GM12892 (cell line): ENCODE measurements around the gene ITM2A.

Experiments used
- DNase-seq: peaks from one replicate; pipeline ENCODE4 v3.0.0; 2011; ENCODE audit not compliant: insufficient read length
- FAIRE-seq: peaks from 2 replicates; lab custom pipeline; 2011; peaks lifted over from hg19 to GRCh38; lab: Jason Lieb, UNC
- POLR2A ChIP-seq: IDR thresholded peaks from 2 replicates; pipeline ENCODE4 v1.6.1; 2011; ENCODE audit warnings: low read depth, low read length, control low read depth
- POLR2AphosphoS5 ChIP-seq: IDR thresholded peaks from 2 replicates; pipeline ENCODE4 v1.6.1; 2011; ENCODE audit warnings: low read depth, low read length, control low read depth
- TAF1 ChIP-seq: IDR thresholded peaks from 2 replicates; pipeline ENCODE4 v1.6.1; 2011; ENCODE audit warnings: low read depth, mild to moderate bottlenecking, control low read depth, low read length, borderline replicate concordance

Gene ITM2A

DNA sequence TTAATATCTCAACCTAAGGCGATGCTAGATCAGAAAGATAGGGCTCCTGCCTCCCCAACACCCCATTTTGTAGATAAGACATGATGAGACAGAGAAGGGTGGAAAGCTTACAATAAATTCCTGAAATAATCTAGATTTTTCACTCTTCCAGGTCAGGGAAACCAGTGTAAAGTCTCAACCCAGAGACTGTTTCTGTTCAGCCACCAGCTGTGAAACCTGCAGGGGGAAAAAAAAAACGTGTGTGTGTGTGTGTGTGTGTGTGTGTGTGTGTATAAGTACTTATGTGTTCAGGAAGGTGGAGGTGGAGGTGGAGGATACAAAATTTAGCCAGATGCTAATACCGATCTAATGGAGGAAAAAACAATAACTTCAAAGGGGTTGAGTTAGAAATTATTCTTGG, 773 bp upstream of the ITM2A start:
- FAIRE-seq (no peak), DNase-seq (no peak)
- TF ChIP-seq POLR2A (no peak), POLR2AphosphoS5 (no peak), TAF1 (no peak)

GRCh38 chrX:79366556-79366872, 620 bp downstream of the ITM2A start:
- TF ChIP-seq POLR2A (no peak), POLR2AphosphoS5 (no peak), TAF1 (no peak)
- FAIRE-seq (no peak), DNase-seq (no peak)

GRCh38 chrX:79365591-79365990, 1.5 kb downstream of the ITM2A start:
- DNase-seq: no peak
- TF ChIP-seq POLR2AphosphoS5 (no peak), POLR2A (no peak), TAF1 (no peak)
- FAIRE-seq: no peak

DNA sequence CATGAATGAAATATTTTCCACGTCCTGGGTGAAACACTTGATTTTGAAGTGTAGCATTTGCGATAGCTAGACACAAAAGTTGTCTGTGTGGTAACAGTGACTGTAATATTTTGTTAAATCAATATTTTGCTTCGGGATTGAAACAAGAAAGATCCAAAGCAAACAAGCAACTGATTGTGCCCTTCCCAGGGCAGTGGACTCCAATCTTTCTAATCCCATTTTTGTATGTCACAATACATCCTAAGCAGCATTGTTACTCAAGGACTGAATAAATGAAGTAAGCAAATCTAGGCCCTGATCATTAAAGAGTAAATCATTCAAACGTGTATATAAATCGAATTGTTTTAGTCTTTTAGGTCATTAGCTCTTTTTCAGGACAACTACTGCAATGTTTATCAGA, 2.8 kb downstream of the ITM2A start:
- DNase-seq: no peak
- no peak for FAIRE-seq
- no peak for TF ChIP-seq POLR2A
- no peak for TF ChIP-seq TAF1
- TF ChIP-seq POLR2AphosphoS5: no peak

GRCh38 chrX:79361192-79361870, 5.8 kb downstream of the ITM2A start:
- FAIRE-seq (peak; percentile 17), DNase-seq (no peak)
- TF ChIP-seq POLR2AphosphoS5: no peak
- no peak for TF ChIP-seq POLR2A
- no peak for TF ChIP-seq TAF1

DNA sequence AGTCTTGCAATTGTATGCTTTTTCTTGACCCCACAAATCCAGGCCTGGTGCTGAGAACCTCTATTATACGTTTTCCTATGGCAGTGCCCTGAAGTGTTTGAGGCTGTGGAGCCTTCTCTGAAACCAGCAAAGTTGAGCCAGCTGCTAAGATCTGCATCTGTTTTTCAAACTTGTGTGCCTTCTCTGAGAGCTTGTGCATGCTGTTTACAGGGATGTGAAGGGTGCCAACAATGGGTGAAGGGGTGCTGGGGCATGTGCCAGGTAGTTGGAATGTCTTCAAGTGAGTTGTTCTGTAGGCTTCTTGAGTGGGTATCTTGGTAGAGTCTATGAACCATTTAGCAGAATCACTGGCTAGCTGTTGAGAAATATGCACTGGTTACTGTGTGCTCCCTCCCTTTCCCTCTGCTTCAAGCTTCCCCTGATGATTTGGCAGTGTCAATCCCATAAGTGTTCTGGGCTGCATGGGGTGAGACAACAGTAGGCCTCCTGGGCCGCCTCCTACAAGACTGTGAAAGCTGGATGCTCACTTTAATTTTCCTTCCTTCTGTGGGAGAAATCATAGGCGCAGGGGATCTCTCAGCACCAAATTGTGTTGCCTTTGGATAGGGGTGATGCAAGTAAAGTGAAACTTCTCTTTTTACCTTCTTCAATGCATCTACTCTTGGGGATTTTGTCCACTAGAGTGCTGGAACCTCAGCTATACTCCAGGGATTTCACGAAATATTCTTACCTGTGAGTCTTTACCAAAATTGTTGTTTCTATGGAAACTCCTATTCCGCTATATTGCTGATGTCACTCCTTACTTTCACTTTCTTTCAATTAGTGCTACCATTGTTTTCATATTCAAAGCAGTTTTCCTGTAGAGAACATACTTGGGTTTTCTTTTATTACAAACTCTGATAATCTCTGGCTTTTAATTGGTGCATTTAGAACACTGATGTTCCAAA, 30.0 kb downstream of the ITM2A start:
- DNase-seq: no peak
- TF ChIP-seq POLR2A (no peak), TAF1 (no peak), POLR2AphosphoS5 (no peak)
- FAIRE-seq: peak; percentile 44

GRCh38 chrX:79330022-79330421, 37.1 kb downstream of the ITM2A start:
- FAIRE-seq (no peak), DNase-seq (no peak)
- TF ChIP-seq POLR2A (no peak), POLR2AphosphoS5 (no peak), TAF1 (no peak)

GRCh38 chrX:79325263-79325958, 41.7 kb downstream of the ITM2A start:
- no peak for DNase-seq
- TF ChIP-seq TAF1 (no peak), POLR2AphosphoS5 (no peak), POLR2A (no peak)
- no peak for FAIRE-seq
